AG08396 (cell line): ENCODE results near the gene FKBP1C.
"Not testable (repeated sequence)": the region's sequence is repeated elsewhere in the genome, so short reads cannot be mapped to it uniquely, and the experiment has no call there.

ENCODE experiments used
- DNase-seq: peaks from one replicate; pipeline ENCODE4 v3.0.0; 2012; ENCODE audit warnings: low spot score, mixed read lengths

FKBP1C gene

DNA sequence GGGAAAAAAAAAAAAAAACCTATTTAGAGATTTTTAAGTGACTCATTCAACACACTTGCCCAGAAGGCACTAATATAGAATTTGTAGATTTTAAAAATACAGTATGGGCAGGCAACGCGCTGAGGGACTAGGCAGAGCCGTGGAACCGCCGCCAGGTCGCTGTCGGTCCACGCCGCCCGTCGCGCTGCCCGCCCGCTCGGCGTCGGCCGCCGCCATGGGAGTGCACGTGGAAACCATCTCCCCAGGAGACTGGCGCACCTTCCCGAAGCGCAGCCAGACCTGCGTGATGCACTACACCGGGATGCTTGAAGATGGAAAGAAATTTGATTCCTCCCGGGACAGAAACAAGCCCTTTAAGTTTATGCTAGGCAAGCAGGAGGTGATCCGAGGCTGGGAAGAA lies at the start of gene FKBP1C:
Gene FKBP1C (plus strand): TSS at position 127 of the 400 bp plus-strand sequence.
- DNase-seq: not testable (repeated sequence)

DNA sequence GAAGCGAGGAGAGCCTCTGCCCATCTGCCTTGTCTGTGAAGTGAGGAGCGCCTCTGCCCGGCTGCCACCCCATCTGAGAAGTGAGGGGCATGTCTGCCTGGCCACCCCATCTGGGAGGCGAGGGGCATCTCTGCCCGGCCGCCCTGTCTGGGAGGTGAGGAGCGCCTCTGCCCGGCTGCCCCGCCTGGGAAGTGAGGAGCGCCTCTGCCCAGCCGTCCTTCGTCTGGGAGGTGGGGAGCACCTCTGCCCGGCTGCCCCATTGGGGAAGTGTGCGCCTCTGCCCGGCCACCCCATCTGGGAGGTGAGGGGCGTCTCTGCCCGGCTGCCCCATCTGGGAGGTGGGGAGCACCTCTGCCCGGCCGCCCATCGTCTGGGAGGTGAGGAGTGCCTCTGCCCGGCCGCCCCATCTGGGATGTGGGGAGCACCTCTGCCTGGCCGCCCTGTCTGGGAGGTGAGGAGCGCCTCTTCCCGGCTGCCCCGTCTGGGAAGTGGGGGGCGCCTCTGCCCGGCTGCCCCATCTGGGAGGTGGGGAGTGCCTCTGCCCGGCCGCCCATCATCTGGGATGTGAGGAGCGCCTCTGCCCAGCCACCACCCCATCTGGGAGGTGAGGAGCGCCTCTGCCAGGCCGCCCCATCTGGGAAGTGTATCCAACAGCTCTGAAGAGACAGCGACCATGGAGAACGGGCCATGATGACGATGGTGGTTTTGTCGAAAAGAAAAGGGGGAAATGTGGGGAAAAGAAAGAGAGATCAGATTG lies 47.0 kb upstream of the FKBP1C start:
- not testable (repeated sequence) for DNase-seq

DNA sequence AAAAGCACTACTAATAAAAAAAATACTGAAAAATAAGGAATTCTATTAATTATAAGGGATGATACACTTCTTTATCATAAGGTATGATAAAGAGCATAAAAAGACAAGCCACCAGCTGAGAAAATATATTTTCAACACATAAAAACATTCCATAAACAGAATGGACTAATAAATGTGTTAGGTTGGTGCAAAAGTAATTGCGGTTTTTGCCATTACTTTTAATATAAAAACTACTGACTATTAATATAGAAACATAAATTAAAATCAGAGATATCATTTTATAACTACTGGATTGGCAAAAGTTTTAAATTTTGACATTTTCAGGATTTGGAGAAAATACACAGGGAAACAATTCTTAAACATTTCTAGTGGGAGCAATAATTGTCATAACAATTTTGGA lies 37.1 kb upstream of the FKBP1C start:
- DNase-seq: no peak

DNA sequence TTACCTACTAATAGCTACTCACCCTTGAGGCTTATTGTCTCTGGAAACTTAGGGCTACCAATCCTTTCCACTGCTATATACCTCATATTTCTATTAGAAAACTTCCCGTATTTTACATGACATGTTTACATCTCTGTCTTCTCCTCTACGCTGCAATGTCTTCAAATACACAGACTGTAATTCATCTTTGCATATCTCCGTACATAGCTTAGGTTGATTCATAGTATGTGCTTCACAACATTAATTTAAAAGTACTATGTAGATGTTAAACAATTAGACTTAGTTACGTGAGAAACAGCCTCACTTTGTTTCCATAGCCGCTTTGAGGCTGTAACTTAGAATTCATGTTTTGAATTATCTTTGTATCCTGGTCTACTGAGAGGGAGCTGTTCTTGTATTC lies 35.1 kb upstream of the FKBP1C start:
- DNase-seq: no peak

DNA sequence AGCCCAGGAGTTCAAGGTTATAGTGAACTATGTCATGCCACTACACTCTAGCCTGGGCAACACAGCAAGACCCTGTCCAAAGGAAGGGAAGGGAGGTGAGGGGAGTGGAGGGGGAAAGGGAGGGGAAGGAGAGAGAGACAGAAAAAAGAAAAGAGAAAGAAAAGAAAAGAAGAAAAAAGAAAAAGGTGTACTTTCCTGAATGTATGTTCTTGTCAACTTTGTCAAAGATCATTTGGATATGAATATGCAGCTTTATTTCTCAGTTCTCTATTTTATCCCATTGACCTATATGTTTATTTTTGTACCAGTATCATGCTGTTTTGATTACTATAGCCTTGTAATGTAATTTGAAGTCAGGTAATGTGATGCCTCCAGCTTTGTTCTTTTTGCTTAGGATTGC lies 30.9 kb upstream of the FKBP1C start:
- DNase-seq: no peak

DNA sequence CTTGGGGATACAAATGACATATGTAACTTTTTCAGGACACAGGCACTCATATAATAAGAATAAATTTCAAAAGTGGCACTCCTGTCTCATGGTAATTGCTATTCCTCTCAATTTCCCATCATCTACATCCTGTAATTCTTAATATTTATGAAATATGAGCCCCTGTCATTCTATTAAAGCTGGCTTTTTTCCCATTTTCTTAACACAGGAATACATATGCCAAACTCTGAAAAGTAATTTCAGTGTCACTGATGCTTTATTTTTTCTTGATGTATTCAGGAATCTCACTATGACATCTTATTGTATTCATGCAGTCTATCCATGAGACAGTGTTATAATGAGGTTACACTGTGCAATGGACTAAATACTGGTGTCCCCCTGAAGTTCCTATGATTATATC lies 24.3 kb upstream of the FKBP1C start:
- no peak for DNase-seq

DNA sequence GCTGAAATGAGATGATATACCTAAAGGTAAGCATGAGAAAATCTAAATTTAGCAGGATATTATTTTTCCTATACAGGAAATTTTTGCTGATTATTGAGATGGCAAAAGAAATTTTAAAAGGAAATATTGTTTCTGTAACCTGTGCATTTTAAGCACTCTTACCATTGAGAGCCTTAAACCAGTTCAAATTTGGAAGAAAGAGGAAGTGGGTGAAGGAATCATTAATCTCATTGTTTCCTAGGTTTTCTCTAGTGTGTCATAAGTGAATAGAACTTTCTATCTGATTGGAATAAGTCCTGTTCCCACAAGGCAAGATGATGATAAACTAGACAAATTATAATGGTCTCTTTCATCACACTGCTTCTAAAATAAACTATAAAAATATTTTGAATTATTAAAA lies 22.4 kb upstream of the FKBP1C start:
- DNase-seq: no peak

DNA sequence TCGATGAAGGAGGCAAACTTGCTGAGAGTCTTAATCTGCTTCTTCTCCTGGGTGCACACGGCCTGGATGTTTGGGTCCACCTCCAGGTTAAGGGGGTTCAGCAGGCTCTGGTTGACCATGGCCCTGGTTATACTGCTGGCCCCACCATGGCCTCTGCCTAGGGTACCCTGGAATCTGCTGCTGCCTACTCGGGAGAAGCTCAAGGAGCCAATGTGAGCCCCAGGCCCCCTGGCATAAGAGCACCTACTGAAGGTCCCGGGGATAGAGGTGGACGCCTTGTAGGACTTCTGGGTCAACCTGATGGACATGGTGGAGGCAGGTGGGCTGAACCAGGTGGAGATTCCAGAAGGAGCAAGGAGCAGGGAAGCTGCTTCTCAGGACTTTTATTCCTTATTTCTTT lies 17.9 kb upstream of the FKBP1C start:
- no peak for DNase-seq

DNA sequence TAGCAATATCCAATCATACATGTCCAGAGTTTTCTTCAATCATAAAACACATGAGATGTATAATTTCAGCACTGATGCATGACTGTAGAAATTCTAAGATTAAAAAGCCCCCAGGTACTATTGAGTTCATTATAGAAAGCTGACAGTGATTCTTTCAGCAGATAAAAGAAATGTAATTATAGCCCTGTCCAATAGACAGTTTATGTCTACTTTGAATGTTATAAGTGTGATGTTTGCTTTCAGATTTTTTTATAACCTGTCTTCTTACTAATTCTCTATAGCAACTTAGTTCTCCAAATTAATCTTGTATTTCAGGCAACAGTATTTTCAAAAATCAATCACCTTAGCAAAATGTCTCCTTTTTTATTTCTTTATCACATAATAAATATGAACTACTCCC lies 13.5 kb upstream of the FKBP1C start:
- no peak for DNase-seq

DNA sequence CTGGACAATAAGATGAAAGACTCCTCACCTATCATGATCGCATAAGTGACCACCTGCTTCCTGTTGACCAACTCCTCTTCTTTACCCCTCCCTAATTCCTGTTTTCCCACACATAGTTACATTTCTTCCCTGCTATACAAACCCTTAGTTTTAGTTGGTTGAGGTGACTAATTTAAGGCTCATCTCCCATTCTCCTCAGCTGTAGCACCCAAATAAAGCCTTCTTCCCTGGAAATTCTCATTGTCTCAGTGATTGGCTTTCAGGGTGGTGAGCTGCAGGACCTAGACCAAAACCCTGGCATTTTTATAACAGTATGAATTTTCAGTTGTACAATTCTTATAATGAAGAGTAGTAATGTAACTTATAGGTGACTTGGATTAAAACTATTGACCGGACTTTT lies 2.1 kb downstream of the FKBP1C start:
- DNase-seq: no peak

DNA sequence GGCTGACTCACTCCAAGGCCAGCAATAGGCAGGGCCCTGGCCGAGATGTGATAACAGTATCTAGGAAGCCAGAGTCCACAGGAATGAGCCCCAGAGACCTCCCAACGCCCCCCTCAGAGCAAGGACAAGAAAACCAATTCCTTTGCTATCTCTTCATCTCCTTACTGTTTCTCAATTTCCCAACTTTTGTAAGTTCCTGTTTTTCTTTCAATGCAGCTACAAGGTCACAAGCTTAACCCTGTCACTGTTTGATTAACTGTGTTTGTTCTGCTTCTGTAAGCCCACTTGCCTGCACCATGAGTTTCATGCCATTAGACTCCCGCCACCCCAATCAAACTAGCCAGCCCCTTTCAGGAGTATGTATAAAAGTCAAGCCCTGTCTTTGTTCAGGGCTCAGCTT lies 3.5 kb downstream of the FKBP1C start:
- DNase-seq: no peak

DNA sequence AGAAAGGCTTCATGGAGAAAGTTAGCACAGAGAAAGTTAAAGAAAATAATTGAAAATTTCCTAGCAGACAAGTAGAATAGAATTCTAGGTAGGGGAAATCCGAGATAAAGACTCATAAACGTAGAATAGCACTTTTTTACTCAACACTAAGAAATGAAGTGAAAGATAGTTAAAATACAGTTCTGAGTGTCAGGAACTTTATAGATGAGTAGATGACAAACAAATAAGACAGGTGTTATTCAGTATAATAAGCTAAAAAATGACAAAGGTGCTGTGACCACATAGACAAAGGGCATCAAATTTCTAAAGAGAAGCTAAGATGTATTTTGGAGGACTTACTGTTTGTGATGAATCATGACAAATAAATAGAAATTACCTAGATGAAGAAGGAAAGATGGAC lies 12.9 kb downstream of the FKBP1C start:
- no peak for DNase-seq

DNA sequence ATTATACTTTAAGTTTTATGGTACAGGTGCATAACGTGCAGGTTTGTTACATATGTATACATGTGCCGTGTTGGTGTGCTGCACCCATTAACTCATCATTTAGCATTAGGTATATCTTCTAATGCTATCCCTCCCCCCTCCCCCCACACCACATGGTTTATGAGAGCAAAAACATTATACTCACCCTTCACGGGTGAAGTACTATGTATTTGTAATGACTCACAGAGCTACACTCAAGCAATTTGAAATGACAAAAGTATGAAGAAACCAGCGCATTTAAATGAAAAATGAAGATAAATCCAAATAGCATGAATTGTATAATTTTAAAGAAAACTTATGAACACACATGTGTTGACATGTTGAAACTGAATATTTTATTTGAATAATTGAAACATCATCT lies 14.7 kb downstream of the FKBP1C start:
- not testable (repeated sequence) for DNase-seq

DNA sequence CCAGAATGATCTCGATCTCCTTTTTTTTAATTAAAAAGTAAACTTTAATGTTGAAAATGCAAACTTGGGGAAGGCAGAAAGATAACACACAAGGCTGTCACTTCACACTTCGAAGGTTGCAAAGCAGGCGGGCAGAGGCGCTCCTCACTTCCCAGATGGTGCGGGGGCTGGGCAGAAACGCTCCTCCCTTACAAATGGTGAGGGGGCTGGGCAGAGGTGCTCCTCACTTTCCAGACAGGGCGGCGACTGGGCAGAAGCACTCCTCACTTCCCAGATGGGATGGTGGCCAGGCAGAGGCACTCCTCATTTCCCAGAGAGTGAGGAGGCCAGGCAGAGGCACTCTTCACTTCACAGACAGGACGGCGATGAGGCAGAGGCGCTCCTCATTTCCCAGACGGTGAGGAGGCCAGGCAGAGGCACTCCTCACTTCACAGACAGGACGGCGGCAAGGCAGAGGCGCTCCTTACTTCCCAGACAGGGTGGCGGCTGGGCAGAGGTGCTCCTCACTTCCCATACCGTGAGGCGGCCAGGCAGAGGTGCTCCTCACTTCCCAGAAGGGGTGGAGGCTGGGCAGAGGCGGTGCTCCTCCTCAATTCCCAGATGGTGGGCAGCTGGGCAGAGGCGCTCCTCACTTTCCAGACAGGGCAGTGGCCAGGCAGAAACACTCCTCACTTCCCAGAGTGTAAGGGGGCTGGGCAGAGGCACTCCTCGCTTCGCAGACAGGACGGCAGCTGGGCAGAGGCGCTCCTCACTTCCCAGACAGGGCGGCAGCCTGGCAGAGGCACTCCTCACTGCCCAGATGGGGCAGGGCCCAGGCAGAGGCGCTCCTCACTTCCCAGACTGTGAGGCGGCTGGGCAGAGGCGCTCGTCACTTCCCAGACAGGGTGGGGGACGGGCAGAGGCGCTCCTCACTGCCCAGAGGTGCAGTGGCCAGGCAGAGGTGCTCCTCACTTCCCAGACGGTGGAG lies 16.9 kb downstream of the FKBP1C start:
- not testable (repeated sequence) for DNase-seq

DNA sequence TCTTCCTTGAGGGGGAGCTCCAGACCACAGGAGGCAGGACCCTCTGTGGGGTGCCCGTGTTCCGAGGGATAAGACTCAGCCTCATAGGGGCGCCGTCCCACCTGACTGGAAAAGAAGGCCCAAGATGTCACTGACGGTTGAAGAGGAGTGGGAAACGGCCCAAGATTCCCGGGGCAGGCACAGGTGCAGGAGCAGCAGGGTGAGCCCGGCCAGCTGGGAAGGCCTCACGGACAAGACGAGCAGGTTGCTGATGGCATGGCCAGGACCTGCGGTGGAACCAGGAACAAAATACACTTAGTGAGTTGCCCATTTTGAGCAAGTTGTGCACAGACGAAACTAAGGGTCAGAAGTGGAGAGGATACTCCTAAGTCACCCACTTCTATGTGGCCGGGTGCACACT lies 18.8 kb downstream of the FKBP1C start:
- not testable (repeated sequence) for DNase-seq

DNA sequence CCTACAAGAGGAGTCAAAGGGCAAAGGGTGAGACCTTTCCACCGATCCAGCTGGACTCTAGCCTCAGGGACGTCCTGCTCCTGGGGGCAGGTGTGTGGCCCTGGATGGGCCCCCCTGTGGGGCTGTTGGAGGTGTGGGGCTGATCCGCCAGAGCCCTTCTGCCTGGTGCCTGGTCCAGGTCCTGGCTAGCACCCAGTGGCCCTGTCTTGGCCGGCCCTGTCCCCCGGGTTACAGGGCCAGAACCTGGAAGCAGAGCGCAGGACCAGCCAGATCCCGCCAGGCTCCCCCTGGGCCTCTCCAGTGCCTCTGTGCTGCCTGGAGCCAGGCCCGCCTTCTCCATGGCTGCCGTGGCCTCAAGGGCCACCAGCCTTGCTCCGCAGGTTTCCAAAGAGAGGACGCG lies 19.2 kb downstream of the FKBP1C start:
- not testable (repeated sequence) for DNase-seq

DNA sequence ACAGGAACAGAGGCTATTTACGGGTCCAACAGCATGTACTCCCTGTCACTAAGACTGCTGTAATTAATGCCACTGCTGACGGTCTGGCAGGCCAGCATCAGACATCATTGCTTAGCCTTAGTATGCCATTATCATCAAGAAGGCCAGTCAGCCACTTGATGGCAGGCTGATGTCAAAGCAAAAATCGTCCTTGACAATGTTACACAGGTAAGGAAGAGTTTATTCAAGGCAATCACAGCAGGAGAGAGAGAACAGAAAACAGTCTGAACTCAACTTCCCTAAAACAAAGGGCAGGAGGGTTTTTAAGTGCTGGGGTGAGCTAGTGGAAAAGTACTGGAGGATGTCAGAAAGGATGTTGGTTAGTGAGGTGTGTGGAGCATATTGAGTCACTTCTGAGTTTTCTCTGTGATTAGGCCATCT lies 25.1 kb downstream of the FKBP1C start:
- DNase-seq: no peak

DNA sequence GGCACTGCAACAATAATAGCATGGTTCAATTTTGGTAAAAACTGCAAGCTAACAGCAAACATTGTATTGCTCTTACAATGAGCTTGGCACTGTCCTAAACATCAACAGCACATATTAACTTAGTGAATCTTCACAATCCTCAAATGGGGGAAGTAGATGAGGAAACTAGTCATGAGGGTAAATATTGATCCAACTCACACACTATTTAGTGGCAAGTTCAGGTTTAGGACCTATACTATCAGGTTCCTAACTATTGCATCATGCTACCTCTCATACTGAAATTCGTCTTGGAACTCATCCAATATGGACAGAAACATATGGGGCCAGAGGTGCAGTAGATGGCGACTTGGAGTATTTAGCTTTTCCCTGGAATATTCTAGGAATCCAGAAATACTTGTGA lies 34.2 kb downstream of the FKBP1C start:
- DNase-seq: no peak

DNA sequence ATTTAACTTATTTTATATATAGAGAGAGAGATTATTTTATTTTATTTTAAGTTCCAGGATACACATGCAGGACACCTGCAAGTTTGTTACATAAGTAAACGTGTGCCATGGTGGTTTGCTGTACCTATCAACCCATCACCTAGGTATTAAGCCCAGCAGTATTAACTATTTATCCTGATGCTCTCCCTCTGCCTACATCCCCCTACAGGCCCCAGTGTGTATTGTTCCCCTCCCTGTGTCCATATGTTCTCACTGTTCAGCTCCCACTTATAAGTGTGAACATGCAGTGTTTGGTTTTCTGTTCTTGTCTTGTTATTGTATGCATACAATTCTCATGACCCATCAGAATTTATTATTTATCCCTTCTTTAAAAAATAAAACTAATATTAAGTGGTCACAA lies 34.6 kb downstream of the FKBP1C start:
- no peak for DNase-seq

DNA sequence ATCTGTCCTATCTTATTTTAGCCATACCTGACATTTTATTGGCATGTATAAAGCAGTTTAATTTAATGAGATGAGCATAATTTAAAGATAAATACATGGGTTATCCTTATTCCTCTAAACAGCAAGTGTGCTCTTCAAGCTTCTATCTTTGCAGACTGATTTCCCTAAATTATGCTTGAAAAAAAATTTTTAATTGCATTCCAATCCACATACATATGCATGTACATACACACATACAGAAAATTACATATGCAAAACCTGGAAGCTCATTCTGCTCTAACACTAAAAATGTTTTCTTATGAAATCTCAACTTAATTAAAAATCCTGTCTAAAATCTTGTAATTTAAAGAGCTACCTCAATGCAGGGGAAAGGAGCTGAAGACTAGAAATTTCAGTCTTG lies 35.3 kb downstream of the FKBP1C start:
- DNase-seq: no peak

DNA sequence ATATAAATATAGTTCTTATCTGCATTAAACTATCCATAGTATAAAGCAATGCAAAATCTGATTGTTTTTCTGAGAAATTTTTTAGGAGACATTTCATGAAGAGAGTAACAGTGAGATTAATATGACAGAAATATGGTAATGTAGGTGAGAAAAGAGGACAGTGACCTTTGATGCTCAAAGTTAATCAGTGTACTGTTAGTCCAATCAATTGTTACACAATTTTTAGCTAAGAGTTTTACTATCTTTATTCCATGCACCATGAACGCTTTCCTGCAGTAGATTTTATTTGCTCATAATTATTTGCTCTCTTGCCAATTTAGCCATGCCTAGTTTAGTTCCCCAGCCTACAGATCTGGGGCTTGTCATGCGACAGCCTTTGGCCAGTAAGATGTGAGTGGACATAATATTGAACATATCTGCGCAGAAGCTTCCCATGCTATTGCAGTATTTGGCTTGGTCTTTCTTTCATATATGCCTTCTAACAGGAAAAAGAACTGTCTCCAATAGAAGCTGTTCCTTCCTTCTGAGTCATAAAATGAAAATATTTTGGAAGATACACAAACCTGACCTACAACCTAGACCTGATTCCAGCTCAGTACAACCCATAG lies 38.7 kb downstream of the FKBP1C start:
- no peak for DNase-seq

DNA sequence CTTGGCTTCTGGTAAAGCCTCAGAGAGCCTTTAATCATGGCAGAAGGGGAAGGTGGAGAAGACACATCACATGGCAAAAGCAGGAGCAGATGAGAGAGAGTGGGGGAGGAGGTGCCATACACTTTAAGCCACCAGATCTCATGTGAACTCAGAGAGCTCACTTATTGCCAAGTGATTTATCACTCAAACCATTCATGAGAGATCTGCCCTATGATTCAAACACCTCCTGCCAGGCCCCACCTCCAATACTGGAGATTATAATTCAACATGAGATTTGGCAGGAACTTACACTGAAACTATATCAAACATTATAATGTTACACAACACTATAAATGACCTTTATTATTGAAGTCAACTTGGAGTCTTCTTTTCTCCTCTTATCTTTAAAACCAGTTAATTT lies 47.9 kb downstream of the FKBP1C start:
- no peak for DNase-seq

DNA sequence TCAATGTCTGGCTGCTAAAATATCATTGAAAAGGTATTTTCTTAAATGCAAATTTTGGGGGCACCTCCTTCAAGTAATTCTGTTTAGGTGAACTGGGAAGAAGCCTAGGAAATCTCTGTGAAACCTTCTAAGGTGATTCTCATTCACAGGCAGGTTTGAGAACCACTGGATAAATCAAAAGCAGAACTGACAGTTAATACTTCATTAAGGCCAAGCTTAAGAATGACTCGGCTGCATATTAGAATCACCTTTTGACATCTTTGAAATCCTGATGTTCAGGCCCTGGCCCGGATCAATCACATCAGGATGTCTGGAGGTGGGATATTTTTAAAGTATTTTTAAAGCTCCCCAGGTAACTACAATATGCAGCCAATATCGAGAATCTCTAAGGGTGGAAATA lies 50.6 kb downstream of the FKBP1C start:
- DNase-seq: no peak
